GM18511 (cell line): ENCODE data around the gene ELL2.

Experiments
- ATAC-seq: cut with Tn5 transposase; IDR thresholded peaks from one replicate; pipeline ENCODE4 v1.9.1; 2021; ENCODE audit warnings: mild to moderate bottlenecking, moderate library complexity; ENCODE audit not compliant: unreplicated experiment

ELL2 gene

GRCh38 chr5:95883185-95884016, 78.2 kb downstream of the ELL2 start:
- ATAC-seq: peak; percentile 63

DNA sequence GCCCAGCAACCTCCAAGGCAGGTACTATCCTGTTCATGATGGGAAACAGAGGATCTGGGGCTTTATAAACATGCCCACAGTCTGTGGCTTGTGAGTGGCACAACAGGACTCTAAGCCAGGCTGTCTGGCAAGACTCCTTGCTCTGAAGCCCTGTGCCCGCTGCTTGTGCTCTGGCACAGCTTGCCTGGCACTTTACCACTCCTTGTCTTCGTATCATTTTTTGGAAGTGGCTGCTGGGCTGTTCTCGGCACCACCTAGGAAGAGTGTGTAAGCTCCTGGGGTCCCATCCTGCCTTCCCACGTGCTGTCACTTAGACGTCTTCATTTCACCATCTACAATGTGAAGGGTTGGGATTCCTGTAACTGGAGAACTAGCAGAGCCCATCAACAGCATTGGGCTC, 79.8 kb downstream of the ELL2 start:
- no peak for ATAC-seq

DNA sequence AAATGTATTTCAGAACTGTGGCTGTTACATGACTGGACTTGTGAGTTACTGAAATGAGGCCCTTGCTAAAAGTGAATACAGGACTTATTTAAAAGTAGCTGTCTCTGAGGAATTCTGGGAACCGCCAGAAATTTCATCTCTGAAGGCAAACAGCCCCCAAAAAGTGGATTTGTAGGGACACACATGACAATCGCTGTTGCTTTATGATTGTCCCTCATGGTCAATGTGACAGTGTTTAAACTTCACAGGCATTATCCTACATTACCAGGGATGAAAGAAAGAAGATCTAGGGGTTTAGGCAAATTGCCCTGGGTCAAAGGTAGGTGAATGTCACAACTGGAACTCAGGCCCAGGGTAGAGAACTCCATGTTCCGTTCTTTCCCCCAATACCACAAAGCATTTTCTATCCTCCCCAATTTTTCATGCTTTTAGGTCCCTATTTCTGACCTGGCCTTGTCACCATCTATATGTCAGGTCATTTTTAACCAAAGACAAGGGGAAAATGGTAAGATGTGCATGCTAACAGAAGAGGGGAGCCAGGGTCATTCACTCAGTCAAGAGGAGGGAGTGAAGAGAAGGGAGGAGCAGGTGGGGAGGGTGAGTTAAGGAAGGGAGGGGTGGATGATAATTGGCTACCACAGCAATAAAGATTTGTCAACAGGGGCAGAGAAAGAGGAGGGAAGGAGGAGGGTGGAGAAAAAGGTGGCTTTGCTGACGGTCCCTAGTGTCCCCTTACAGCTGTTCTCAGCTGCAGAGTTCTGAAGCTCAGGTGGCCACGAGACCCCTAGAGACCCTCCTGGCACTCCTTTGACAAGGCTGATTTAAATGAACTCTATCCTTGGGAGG, 81.3 kb downstream of the ELL2 start:
- ATAC-seq: no peak

GRCh38 chr5:95879661-95880060, 82.0 kb downstream of the ELL2 start:
- ATAC-seq: no peak

- ATAC-seq: no peak
These were observed 83.0 kb downstream of the ELL2 start for GRCh38 chr5:95878417-95879323.

GRCh38 chr5:95876782-95877181, 84.9 kb downstream of the ELL2 start:
- ATAC-seq: no peak

- no peak for ATAC-seq
These were observed 87.4 kb downstream of the ELL2 start for GRCh38 chr5:95874246-95874645.

DNA sequence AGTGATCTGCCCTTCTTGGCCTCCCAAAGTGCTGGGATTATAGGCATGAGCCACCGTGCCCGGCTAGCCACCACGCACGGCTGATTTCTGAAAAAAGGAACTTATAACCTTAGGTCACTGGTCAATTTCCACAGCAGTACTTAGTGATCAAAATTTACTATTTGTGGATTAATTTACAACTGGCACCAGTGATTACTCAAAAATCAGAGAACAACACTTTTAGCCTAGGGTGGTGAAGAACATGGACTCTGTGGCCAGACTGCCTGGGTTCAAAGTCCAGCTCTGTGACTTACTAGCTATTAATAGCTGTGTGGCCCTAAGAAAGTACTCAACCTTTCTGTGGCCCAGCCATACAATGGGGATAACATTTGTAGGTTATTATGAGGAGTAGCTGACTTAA, 88.3 kb downstream of the ELL2 start:
- ATAC-seq: no peak

GRCh38 chr5:95872346-95873268, 89.0 kb downstream of the ELL2 start:
- ATAC-seq: no peak

DNA sequence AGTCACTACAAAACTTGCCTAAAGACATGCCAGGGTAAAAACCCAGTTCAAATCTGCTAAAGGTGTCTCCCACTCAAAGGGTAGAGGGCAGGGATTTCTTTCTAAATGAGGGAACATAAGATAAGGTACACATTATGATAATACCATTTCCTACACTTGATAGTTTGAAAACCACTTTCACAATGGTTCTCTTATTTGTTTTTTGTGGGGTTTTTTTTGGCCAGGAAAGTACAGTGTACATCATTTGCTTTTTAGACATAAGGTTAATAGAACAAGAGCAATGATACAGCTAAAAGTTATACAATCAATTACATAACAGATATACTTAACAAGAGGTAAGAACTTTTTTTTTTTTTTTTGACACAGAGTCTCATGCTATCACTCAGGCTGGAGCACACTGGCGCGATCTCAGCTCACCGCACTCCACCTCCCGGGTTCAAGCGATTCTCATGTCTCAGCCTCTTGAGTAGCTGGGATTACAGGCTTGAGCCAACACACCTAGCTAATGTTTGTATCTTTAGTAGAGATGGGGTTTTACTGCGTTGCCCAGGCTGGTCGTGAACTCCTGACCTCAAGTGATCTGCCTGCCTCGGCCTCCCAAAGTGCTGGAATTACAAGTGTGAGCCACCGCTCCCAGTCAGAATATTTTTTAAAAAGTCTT, 90.4 kb downstream of the ELL2 start:
- ATAC-seq: no peak

GRCh38 chr5:95870105-95870672, 91.5 kb downstream of the ELL2 start:
- peak; percentile 63 for ATAC-seq

DNA sequence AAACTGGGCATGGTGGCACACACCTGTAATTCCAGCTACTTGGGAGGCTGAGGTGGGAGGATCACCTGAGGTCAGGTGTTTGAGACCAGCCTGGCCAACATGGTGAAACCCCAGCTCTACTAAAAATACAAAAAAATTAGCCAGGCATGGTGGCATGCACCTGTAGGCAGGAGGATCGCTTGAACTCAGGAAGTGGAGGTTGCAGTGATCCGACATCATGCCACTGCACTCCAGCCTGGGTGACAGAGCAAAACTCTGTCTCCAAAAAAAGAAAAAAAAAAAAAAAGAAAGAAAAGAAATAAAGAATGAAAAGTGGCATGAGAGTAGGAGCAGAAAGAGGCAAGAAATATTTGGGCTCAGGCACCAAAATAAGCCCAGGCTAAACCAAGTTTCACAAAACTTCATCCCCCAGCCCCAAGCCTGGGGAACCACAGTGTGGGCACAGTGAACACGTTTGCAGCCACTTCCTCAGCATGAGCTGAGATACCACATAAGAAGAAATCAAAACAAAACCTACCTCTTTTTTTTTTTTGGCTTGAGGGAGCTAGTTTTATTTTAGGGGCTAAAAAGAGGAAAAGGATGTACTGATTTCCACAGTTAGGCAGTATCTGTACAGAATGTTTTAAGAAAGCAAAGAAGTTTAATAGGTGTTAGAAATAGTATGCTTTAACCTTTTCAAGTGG, 92.3 kb downstream of the ELL2 start:
- peak; percentile 58 for ATAC-seq

GRCh38 chr5:95868136-95868535, 93.5 kb downstream of the ELL2 start:
- ATAC-seq: no peak

DNA sequence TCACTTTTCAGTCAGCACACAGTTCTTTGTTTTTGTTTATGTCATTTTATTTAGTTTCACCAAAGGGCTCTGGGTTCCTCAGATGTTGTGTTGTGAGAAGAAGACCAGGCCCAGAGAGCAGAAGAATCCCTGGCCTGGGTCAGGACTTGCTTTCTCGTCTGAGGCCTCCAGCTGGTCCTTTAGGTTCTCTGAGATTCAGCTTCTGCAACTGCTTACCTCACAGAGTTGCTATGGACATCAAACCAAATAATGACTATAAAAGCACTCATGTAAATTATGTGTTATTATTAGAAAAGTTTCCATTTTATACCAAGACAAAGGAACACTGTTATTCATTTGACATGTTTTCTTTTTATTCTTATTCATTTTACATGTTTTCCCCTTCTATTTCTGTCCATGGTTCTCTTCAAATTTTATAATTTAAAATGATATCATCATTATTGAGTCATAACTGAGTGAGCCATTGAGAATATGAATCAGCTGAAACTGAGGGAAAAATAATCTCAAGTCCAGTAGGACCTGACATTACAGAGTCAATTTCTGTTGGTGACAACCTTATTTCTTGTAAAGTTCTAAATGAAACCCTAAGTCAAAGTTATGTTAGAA, 95.1 kb downstream of the ELL2 start:
- ATAC-seq: no peak

DNA sequence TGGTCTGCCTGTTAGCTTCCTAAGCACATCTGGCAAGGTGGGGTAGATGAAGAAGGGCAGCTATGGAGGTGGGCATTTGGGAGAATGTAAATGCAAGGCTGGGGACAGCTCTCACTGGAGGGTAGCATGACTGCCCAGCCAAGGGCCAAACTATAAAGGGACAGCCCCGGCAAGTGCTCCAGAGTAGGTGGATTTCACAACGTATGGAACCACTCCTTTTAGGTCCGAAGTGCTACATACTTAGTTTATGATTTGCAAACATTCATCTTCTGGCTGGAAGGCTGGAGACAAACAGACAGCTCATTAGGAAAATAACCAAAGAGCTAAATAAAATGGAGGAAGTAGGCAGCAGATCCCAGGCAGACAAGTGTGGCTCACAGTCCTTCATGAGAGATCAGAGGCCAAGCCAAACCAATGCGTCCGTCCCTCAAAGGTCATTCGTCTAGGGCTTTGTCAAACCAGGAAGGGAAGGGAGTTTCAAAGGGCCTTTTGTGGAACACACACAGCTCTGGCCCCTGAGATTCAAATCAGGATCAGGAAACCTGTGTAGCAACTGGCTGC, 96.6 kb downstream of the ELL2 start:
- ATAC-seq: no peak

- ATAC-seq: no peak
These were observed 97.2 kb downstream of the ELL2 start for GRCh38 chr5:95864456-95864855.

GRCh38 chr5:95863383-95863757, 98.3 kb downstream of the ELL2 start:
- no peak for ATAC-seq
